GM19463 (cell line): ENCODE results near the gene SPOUT1.
"Not testable (repeated sequence)": the region's sequence is repeated elsewhere in the genome, so short reads cannot be mapped to it uniquely, and the experiment has no call there.

ENCODE experiments used
- ATAC-seq: cut with Tn5 transposase; IDR thresholded peaks from one replicate; pipeline ENCODE4 v1.9.1; 2021; ENCODE audit warnings: mild to moderate bottlenecking, moderate library complexity; ENCODE audit not compliant: unreplicated experiment

Gene SPOUT1

GRCh38 chr9:128810873-128811272 is 18.7 kb downstream of the SPOUT1 start:
- no peak for ATAC-seq

- no peak for ATAC-seq
Measured at GRCh38 chr9:128809831-128810230, 19.8 kb downstream of the SPOUT1 start.

GRCh38 chr9:128809036-128809599 is 20.5 kb downstream of the SPOUT1 start:
- ATAC-seq, result no peak

GRCh38 chr9:128808543-128808942 is 21.1 kb downstream of the SPOUT1 start:
- ATAC-seq, result no peak

GRCh38 chr9:128807827-128808226 is 21.8 kb downstream of the SPOUT1 start:
- ATAC-seq, result no peak

GRCh38 chr9:128805661-128806060 is 23.9 kb downstream of the SPOUT1 start:
- ATAC-seq, result no peak

- no peak for ATAC-seq
Measured at GRCh38 chr9:128802482-128802881, 27.1 kb downstream of the SPOUT1 start.

GRCh38 chr9:128800061-128800460 is 29.5 kb downstream of the SPOUT1 start:
- ATAC-seq, result no peak

GRCh38 chr9:128798896-128799295 is 30.7 kb downstream of the SPOUT1 start:
- ATAC-seq, result no peak

- ATAC-seq, result not testable (repeated sequence)
Measured at GRCh38 chr9:128794961-128795360, 34.6 kb downstream of the SPOUT1 start.

- no peak for ATAC-seq
Measured at GRCh38 chr9:128792978-128793686, 36.5 kb downstream of the SPOUT1 start.

GRCh38 chr9:128792134-128792533 is 37.5 kb downstream of the SPOUT1 start:
- no peak for ATAC-seq

- ATAC-seq, result no peak
Measured at GRCh38 chr9:128790536-128790935, 39.1 kb downstream of the SPOUT1 start.

GRCh38 chr9:128788445-128788844 is 41.1 kb downstream of the SPOUT1 start:
- no peak for ATAC-seq

- no peak for ATAC-seq
Measured at GRCh38 chr9:128787659-128788058, 41.9 kb downstream of the SPOUT1 start.

- peak; percentile 95 for ATAC-seq
Measured at GRCh38 chr9:128786681-128787601, 42.7 kb downstream of the SPOUT1 start, which contains the start of gene TBC1D13. TSS of gene TBC1D13 (plus strand) at chr9:128787253. CDS start at chr9:128787354, 101 bp downstream.

GRCh38 chr9:128785427-128785826 is 44.2 kb downstream of the SPOUT1 start:
- no peak for ATAC-seq

GRCh38 chr9:128782669-128783068 is 46.9 kb downstream of the SPOUT1 start:
- ATAC-seq, result no peak

GRCh38 chr9:128781187-128782070 is 48.2 kb downstream of the SPOUT1 start:
- ATAC-seq, result no peak

- not testable (repeated sequence) for ATAC-seq
Measured at GRCh38 chr9:128780093-128780492, 49.5 kb downstream of the SPOUT1 start.

GRCh38 chr9:128774804-128775203 is 54.8 kb downstream of the SPOUT1 start:
- no peak for ATAC-seq
